Activated CD8-positive, alpha-beta memory T cell treated with anti-CD3 and anti-CD28 coated beads for 1 hour (primary cell): Measurements from ENCODE around the gene COL24A1.
"Not testable (repeated sequence)": the region's sequence is repeated elsewhere in the genome, so short reads cannot be mapped to it uniquely, and the experiment has no call there.

Experiments used
- DNase-seq, 2 donors: peaks; one replicate each; pipeline ENCODE4 v3.0.0-alpha.2; 2020; ENCODE audit warnings: low read depth in 1 of 2; ENCODE audit errors: extremely low read depth in 1 of 2

COL24A1 gene

DNA sequence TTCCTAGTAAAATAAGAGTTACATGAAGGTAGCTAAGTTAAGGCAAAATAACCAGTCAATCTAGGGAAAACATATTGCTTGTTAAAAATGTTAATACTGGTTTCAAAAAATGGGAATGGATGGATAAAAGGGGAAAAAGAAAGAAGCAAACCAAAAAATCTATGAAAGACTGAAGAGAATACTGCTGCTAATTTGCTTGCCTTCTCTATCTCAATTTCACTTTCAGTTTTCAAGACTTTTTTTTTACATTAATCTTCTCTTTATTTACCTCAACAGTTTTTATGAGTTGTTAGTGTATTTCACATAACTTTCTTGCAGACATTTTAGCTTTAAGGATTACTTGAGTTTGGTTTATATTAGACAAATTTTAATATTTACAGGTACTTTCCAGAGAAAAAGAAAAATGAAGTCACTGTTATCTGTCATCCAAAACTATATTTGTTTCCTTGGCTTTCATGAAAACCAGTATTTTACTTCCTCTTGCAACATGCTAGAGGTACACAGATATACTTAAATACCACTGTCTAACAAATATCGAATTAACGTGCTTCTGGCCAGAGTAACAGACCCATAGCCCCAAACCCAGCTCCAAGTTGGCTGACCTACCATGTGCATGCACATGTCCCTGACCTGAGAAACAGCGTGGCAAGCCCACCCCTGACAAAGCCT is 70.7 kb downstream of the COL24A1 start:
- DNase-seq: no peak

DNA sequence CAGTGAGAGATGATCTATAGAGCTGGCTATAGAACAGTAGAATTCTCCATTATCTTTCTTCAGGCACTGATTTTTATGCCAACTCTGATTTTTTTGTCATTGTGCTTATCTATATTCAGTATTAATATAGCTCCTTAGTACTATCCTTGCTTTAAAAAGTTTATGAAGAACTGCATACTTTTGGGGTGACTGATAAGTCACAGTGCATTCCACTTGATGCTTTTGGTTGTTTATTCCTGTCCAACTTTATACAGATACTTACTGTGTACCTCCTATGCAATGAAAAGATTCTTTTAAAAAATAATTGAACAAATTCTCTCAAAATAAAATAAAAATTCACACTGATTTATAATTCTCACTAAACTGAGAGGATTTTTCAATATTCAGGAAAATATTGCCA is 71.6 kb downstream of the COL24A1 start:
- no peak for DNase-seq

DNA sequence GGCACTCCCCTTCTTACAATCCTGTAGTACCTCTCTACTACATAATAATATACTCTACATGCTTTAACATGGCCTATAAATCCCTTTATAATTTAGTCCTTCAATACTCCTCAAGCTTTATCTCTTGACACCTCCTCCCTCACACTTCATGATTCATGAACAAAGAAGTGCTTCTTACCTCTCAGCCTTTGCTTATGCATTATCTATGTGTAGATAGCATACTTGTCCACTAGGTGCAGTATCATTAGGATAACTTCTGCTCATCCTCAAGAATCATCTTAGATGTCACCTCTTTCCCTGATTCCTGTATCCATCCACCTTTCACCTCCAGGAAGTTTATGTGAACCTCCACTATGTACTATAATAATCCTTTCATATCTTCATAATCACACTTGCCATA is 74.4 kb downstream of the COL24A1 start:
- no peak for DNase-seq

DNA sequence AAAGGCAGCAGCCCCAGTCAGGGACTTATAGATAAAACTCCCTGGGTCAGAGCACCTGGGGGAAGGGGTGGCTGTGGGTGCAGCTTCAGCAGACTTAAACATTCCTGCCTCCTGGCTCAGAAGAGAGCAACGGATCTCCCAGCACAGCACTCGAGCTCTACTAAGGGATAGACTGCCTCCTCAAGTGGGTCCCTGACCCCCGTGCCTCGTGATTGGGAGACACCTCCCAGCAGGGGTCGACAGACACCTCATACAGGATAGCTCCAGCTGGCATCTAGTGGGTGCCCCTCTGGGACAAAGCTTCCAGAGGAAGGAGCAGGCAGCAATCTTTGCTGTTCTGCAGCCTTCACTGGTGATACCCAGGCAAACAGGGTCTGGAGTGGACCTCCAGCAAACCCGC is 84.1 kb downstream of the COL24A1 start:
- not testable (repeated sequence) for DNase-seq

DNA sequence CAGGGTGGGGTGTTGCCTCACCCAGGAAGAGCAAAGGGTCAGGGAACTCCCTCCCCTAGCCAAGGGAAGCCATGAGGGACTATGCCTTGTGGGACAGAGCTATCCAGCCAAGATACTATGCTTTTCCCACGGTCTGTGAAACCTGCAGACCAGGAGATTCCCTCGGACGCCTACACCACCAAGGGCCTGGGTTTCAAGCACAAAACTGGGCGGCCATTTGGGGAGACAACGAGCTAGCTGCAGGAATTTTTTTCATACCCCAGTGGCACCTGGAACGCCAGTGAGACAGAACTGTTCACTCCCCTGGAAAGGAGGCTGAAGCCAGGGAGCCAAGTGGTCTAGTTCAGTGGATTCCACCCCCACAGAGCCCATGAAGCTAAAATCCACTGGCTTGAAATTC is 84.7 kb downstream of the COL24A1 start:
- not testable (repeated sequence) for DNase-seq

DNA sequence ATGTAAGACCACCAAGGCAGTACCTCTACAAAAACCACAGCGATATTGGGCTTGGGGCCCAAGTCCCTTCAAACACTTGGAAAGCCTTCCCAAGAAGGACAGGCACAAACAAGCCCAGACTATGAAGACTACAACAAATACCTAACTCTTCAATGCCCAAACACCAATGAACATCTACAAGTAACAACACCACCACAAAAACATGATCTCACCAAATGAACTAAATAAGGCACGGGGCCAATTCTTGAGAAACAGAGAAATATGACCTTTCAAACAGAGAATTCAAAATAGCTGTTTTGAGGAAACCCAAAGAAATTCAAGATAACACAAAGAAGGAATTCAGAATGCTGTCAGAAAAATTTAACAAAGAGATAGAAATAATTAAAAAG is 86.8 kb downstream of the COL24A1 start:
- DNase-seq: no peak

DNA sequence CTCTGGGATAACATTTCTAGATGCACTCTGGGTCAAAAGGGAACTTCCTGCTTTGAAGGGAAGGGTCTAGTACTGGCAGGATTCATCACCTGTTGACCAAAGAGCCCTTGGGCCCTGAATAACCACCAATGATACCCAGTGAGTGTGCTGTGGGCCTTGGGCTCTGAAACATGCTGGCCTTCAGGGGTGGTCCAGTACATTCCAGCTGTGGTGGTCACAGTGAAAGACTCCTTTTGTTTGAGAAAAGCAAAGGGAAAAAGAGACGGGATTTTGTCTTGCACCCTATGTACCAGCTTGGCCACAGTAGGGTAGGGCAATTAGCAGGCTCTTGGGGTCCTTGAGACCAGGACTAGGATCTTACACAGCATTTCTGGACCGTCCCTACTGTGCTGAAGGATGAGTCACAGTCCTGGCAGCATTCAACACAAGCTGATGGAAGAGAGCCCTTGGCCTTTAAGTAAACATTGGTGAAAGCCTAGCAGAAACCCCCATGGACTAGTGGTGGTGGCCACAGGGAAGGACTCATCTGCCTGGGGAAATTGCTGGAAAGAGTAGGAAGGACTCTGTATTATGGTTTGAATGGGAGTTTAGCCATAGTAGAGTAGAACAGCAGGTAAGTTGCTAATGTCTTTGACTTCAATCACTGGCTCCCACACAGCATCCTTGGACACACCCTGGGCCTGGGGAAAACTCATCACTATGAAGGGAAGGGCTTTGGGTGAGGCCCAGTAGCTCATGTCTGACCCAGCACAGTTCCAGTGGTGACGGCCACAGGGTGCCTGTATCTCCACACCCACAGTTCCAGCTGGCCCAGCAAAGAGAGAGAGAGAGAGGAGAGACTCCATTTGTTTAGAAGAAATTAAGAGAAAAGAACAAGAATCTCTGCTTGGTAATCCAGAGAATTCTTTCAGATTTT is 87.5 kb downstream of the COL24A1 start:
- DNase-seq: no peak

DNA sequence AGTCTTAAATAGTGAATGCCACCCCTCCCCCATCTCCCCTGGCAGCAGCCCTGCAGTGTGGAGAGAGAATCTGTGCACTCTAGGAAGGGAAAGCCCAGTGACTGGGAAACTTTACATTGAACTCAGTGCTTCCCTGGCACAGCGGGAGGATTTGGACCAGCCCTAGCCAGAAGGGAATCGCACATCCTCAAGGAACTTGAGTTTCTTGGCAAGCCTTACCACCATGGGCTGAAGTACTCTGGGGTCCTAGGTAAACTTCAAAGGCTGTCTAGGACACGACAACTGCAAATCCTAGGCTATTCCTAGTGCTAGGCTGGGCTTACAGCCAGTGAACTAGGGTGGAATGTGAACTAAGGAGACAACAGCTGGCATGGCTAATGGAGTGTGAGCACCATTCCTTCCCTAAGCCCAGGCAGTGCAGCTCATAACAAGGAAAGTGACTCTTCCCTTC is 88.3 kb downstream of the COL24A1 start:
- no peak for DNase-seq

DNA sequence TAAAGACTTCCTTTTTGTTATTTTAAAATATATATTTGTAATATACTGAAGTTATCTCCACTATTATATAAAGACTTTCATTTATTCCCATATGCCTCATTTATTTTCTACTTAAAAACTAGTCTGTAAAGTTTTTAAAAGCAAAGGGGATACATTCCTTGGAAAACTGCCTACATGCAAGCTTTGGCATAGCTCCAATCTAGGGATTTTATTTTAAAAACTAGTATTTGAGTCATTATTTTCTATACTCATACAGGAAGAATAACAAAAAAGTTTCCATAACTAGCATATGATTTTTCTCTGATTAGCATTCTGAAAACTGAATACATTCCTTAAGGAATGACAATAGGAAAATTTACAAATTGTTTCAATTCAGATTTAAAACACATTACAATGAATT is 88.9 kb downstream of the COL24A1 start:
- DNase-seq: no peak

DNA sequence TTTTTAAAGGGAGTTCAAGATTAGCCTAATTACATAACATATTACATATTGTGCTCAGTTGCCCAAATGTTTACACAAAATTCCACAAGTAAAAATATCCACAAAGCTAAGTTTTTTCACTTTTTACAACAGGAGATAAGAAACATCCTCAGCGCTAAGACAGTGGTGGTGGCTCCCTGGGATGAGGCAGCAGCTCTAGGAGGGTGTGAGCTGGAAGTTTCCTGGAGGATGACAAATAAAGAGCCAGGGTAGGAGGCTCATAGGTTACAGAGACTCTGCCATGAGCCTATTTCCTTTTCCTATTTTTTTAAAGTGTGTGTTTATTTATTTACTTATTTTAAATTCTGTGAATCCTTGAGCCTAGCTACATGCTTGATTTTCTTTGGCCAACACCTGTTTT is 91.7 kb downstream of the COL24A1 start:
- DNase-seq: no peak

DNA sequence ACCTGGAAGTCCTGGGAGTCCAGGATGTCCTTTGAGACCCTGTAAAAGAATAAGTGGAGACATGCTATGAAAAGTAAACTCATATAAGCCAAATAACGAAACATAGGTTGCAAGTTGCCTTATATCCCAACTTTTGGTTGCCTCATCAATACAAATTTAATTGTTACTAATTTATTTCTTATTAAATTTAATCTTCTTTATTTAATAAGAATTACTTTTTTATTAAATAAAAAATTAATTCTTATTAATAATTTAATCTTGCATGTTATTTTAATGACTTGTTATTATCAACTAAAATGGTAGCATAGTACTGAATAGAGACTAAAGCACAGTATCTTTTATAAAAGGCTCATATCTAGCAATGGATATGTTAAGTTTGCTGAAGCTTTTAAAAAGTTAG is 92.9 kb downstream of the COL24A1 start:
- DNase-seq: no peak

DNA sequence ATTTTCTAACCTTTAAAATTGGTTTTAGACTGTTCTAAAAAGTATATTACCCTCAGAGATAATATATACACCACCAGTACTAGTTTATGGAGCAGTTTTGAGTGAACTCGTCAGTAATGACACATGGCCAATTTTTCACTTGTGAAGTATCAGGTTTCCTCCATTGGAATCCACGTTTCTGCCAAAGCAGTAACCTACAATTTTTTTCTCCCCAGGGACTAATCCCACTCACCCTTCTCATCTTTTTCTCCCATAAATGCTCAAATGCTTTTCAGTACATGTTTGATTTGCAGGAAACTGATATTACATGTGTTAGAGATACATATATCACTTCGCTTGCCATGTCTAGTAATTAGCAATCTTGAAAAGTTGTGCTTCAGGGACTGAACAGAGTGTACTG is 94.1 kb downstream of the COL24A1 start:
- DNase-seq: no peak

DNA sequence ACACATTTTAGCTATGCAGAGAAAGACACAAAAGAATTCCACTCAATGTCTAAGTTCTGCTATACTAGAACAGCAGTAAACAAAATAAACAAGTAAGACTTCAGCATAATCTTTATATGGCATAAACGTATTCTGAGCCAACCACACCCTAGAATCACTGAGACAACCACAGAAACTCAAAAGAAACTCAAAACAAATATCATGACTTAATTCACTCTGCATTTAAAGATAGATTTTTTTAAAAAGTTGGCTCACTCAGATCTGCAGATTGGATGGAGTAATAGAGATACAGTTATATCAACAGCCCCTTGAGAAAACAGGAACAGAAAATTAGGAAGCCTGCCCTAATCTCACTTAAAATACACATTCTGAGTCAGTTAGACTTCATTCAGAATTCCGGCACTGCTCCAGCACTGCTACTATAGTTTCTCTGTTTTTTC is 95.0 kb downstream of the COL24A1 start:
- no peak for DNase-seq

DNA sequence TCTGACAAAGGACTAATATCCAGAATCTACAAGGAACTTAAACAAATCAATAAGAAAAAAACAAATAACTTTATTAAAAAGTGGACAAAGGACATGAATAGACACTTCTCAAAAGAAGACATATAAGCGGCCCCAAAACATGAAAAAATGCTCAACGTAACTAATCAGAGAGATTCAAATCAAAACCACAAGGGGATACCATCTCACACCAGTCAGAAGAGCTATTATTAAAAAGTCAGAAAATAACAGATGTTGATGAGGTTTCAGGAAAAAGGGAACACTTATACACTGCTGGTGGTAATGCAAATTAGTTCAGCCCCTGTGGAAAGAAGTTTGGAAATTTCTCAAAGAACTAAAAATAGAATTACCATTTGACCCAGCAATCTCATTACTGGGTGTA is 102.2 kb downstream of the COL24A1 start:
- no peak for DNase-seq

DNA sequence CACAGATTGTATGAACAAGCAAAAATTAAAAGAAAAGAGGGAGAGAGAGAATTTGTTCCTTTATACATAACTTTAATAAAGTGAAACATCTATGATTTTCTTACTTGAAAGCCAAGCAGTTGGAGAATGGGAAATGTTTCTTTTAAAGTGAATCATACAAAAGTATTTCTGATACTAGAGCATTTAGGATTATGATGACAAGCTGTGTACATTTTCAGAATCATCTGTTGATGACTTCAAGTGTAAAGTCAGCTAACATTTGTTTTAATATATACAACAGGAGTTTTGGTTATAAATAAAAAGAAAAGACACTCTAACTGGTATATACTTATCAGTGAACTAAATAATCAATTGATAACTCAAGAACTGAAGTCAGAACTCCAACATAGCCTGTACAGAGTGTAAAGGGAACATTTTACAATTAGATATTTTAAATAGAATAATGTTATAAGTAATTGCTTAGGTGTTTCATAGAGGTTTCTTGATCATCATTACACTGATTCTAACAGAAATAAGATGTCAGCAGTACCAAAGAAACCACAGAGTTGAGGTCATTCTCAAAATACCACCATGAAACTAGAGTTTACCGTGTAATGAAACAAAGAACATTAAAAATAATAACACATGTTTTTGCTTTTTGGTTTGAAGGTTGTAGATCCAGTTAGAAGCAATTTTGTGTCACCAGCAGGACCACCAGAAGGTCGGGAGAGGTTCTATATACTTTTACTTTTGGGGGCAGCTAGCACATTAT is 103.4 kb downstream of the COL24A1 start:
- no peak for DNase-seq

DNA sequence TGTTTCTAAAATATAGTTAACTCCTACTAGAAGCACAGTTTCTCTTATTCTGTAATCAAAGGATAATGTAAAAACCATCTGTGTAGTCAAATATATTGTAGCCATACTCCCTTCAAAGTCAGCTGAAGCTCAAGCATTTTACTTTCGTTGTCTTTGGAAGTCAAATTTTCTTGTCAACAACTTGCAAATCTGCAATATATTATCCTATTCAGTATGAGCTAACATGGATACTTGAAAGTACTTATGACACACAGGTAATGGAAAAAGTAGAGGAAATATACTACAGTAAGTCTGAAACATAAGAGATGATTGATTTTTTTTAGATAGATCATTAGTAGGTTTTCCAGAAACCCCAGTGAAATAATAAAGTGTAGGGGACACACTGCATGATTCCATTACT is 121.5 kb downstream of the COL24A1 start:
- no peak for DNase-seq

DNA sequence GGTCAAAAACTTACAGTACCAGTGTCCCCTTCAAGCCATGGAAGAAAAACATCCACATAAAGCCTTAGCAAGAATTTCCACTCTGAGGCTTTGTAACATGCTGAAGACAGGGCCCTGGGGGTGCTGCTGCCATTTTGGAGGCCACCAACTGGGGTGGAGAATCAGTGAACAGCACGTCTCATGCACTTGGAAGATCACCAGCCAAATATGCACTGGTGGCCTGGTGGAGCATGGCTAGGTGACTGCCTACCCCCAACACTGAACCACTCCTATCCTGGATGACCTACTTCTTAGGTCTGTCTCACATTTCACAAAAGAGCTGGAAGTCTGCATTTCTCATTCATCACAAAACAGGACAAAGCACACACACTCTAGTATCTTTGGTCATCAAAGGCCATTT is 126.4 kb downstream of the COL24A1 start:
- no peak for DNase-seq

DNA sequence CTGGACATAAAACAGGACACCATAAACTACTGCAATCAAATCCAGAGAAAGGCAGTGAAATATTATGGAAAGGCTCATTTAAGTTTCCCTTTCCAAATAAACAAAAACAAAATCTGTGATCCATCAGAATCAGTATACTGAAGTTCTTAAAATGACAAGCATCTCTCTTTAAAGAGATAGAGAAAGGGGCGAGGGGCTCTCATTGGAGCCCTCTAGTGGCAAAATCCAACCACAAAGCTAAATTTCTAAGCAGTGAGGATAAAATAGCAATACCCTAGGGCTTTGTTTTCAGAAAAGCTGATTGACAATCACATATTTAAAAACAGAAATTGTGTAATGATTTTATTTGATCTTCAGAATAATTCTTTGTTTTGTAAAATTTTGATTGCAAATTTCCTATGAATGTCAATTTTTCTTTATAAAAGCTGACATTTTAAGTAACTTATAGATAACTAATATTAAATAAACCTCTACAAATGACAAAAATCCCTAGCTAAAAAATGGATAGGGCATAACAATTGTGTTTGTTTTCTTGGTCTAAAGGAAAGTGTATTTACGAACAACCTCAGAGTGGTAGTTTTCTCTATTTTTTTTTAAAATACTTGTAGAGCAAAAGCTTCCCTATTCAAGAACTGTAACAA is 138.2 kb downstream of the COL24A1 start:
- no peak for DNase-seq

DNA sequence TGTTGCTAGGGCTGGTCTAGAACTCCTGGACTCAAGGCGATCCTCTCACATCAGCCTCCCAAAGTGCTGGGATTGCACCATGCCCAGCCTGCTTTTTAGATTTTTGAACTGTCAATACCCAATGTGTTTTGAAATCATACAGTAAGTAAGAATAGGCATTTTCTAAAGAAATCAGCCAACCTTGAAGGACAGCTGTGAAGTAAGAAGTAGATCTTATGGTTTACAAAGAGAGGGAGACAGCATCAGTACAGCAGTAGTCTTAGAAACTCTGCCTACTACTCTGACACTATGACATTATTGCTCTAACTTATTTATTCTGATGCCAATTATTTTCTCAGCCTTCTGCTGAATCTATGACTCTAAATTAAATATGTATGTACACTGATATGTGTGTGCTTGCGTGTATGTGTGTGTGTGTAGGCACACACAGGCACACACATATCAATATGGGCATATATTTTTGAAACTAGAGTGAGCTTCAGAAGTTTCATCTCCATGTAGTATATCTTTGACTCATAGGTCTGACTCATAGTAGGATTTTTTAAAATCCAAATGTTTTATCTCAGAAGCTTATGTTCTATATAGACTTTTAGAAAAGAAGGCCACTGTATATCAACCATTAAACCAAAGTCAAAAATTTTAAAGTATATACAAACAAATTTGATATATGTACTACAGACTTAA is 140.4 kb downstream of the COL24A1 start:
- no peak for DNase-seq

DNA sequence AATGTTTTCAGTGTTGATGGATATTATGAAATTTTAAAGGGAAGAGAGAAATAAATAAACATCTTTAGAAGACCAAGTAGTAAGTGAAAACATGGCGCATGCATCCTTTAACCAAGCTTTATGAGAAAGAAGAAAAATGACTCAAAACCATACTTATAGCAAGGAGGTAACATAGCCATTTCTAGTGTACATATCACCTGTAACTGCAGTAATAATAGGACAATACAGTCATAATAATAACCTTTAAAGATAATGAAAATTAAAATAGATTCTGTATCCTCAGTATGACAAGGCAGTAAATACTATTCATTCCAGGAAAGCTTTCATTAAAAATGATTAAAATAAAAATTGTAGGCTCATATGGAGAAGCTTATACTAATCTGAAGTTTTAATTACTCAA is 141.2 kb downstream of the COL24A1 start:
- DNase-seq: no peak
